Panc1 (cell line): ENCODE measurements around the gene AARS2. TPM values are rescaled to one million over a fixed set of nuclear protein-coding genes. Genes with fewer than 3 reads are reported as not detected.

Source experiments
- ATAC-seq: fragments of 200-7000 bp; cut with Tn5 transposase; 2 replicates; pipeline ENCODE4 v1.9.1; 2020; ENCODE audit warnings: mild to moderate bottlenecking, moderate library complexity
- BruUV-seq: library from RNA; stranded (reverse); fragments of 400-500 nt; replicated peaks from 2 replicates; lab custom pipeline; 2021; lab: Mats Ljungman, UMichigan
- CTCF ChIA-PET: fragments of 300-600 bp; sonication (Branson Sonifier 250); formaldehyde crosslinking; loops from one replicate; lab custom pipeline; 2022; ENCODE audit warnings: antibody characterized with exemption; lab: Charles Lee
- POLR2A ChIA-PET: fragments of 300-600 bp; sonication (Branson Sonifier 250); formaldehyde crosslinking; loops from one replicate; lab custom pipeline; 2022; ENCODE audit warnings: antibody characterized with exemption; lab: Charles Lee
- DNase-seq: peaks from one replicate; pipeline ENCODE4 v3.0.0-alpha.2; 2010; ENCODE audit warnings: low read depth, low spot score
- H3K27ac ChIP-seq: 2 replicates; pipeline ENCODE4 v1.5.1; 2011; ENCODE audit warnings: mild to moderate bottlenecking, low read length, inconsistent platforms
- H3K27me3 ChIP-seq: fragments of 200-500 bp; sonication (Bioruptor generic); 2 replicates; pipeline ENCODE4 v1.6.0; 2014; ENCODE audit warnings: low read length, inconsistent platforms; ENCODE audit not compliant: control insufficient read depth, insufficient read depth
- H3K36me3 ChIP-seq: fragments of 200-500 bp; sonication (Bioruptor generic); 2 replicates; pipeline ENCODE4 v1.5.1; 2014; ENCODE audit warnings: inconsistent platforms, mild to moderate bottlenecking, low read length, moderate library complexity; ENCODE audit not compliant: control insufficient read depth, insufficient read depth
- H3K4me1 ChIP-seq: 2 replicates; pipeline ENCODE4 v1.5.1; 2011; ENCODE audit warnings: inconsistent platforms, mild to moderate bottlenecking, low read length, moderate library complexity; ENCODE audit not compliant: control insufficient read depth, insufficient read depth
- H3K4me3 ChIP-seq, 2 experiments: 2 replicates each; pipeline ENCODE4 v1.5.1; 2011 to 2012; ENCODE audit warnings: low read depth in 2 of 2, low read length in 2 of 2, mild to moderate bottlenecking in 2 of 2, inconsistent platforms in 1 of 2, moderate library complexity in 1 of 2
- H3K9me3 ChIP-seq: fragments of 200-500 bp; sonication (Bioruptor generic); 2 replicates; pipeline ENCODE4 v1.5.1; 2014; ENCODE audit warnings: low read depth, mild to moderate bottlenecking, inconsistent platforms, low read length, moderate library complexity; ENCODE audit not compliant: control insufficient read depth, insufficient read depth
- POLR2AphosphoS5 ChIP-seq: IDR thresholded peaks from 2 replicates; pipeline ENCODE4 v1.6.1; 2012; ENCODE audit warnings: mild to moderate bottlenecking, low read depth, low read length, moderate library complexity
- SIN3A ChIP-seq: IDR thresholded peaks from 2 replicates; pipeline ENCODE4 v1.6.1; 2012; ENCODE audit warnings: low read depth, mild to moderate bottlenecking, low read length, moderate library complexity, borderline replicate concordance; ENCODE audit not compliant: insufficient read depth
- TCF7L2 ChIP-seq: IDR thresholded peaks from 2 replicates; pipeline ENCODE4 v1.6.1; 2011; ENCODE audit warnings: mild to moderate bottlenecking, low read depth, low read length, inconsistent platforms
- in situ Hi-C: cut with HindIII; loops from 2 replicates; pipeline ENCODE4 v1.10.0; 2016; ENCODE audit warnings: low sequenced_read_pairs, low pct_unique_long_range_greater_than_20kb
- intact Hi-C: fragments of 100-400 bp; cut with micrococcal nuclease; formaldehyde crosslinking; loops from one replicate; pipeline ENCODE4 v1.10.0; 2022; ENCODE audit not compliant: unreplicated experiment
- total RNA-seq: library from RNA; stranded (reverse); gene quantifications from one replicate; pipeline ENCODE4 v1.2.1, GENCODE V29; 2021; ENCODE audit not compliant: unreplicated experiment
- TF ChIP-seq, protein P1 (sequence below): fragments of 450-650 bp; IDR thresholded peaks from 2 replicates; pipeline ENCODE4 v1.5.1; 2017; ENCODE audit warnings: mild to moderate bottlenecking
- TF ChIP-seq, protein P2 (sequence below), 2 experiments: IDR thresholded peaks; 2 replicates each; pipeline ENCODE4 v1.6.1; 2011 to 2012; ENCODE audit warnings: low read depth in 2 of 2, control low read depth in 1 of 2, low read length in 1 of 2, mild to moderate bottlenecking in 1 of 2, moderate library complexity in 1 of 2; ENCODE audit not compliant: insufficient read depth in 1 of 2

The AARS2 gene
- total RNA-seq, 1 experiment from 2014 or later = 13.1 TPM

DNA sequence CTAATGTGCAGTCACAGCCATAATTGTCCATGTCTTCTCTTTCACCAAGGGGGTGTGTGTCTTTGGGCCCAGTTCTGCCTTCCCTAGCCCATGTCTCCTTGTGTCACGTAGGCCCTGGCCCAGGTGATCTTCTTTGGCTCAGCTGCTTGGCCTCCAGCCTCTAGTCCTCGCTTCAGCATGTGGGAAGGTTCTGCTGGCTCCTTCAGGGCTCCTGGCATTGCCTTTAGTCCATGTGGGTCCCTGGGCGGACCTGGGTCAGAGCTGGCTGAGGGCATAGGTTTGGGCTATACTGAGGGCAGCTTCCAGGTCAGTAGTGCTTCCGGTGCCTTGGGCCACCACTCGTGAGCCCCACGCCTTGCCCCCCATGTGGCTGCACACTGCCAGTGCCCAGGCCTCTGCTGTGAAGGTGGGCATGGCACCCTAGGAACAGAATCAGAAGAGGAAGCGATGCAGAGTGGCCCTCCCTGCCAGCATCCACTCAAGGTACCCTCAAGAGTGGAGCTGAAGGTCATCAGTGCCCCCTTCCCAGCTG is 12.8 kb downstream of the AARS2 start:
- ATAC-seq (no peak), DNase-seq (no peak)
- H3K4me3 ChIP-seq = no peak overlapping the region
- CTCF ChIA-PET = no interaction called here
- TF ChIP-seq, protein P1, sequence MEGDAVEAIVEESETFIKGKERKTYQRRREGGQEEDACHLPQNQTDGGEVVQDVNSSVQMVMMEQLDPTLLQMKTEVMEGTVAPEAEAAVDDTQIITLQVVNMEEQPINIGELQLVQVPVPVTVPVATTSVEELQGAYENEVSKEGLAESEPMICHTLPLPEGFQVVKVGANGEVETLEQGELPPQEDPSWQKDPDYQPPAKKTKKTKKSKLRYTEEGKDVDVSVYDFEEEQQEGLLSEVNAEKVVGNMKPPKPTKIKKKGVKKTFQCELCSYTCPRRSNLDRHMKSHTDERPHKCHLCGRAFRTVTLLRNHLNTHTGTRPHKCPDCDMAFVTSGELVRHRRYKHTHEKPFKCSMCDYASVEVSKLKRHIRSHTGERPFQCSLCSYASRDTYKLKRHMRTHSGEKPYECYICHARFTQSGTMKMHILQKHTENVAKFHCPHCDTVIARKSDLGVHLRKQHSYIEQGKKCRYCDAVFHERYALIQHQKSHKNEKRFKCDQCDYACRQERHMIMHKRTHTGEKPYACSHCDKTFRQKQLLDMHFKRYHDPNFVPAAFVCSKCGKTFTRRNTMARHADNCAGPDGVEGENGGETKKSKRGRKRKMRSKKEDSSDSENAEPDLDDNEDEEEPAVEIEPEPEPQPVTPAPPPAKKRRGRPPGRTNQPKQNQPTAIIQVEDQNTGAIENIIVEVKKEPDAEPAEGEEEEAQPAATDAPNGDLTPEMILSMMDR = no peak
- no peak for TF ChIP-seq SIN3A
- TF ChIP-seq, protein P2, sequence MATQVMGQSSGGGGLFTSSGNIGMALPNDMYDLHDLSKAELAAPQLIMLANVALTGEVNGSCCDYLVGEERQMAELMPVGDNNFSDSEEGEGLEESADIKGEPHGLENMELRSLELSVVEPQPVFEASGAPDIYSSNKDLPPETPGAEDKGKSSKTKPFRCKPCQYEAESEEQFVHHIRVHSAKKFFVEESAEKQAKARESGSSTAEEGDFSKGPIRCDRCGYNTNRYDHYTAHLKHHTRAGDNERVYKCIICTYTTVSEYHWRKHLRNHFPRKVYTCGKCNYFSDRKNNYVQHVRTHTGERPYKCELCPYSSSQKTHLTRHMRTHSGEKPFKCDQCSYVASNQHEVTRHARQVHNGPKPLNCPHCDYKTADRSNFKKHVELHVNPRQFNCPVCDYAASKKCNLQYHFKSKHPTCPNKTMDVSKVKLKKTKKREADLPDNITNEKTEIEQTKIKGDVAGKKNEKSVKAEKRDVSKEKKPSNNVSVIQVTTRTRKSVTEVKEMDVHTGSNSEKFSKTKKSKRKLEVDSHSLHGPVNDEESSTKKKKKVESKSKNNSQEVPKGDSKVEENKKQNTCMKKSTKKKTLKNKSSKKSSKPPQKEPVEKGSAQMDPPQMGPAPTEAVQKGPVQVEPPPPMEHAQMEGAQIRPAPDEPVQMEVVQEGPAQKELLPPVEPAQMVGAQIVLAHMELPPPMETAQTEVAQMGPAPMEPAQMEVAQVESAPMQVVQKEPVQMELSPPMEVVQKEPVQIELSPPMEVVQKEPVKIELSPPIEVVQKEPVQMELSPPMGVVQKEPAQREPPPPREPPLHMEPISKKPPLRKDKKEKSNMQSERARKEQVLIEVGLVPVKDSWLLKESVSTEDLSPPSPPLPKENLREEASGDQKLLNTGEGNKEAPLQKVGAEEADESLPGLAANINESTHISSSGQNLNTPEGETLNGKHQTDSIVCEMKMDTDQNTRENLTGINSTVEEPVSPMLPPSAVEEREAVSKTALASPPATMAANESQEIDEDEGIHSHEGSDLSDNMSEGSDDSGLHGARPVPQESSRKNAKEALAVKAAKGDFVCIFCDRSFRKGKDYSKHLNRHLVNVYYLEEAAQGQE (IDR thresholded peaks at IDR 0.05; ENCODE audit: insufficient read depth in 1 of 2, low read depth in 2 of 2, low read length in 1 of 2) = no peak
- TF ChIP-seq POLR2AphosphoS5 = no peak
- no peak for TF ChIP-seq TCF7L2
- no TSS peak for BruUV-seq
- peaks cover 15% of the 10 kb centered on the region for H3K27me3 ChIP-seq
- POLR2A ChIA-PET = no interaction called here
- intact Hi-C loops (no loop called here), in situ Hi-C loops (no loop called here)
- no peaks in the 10 kb centered on the region for H3K9me3 ChIP-seq
- peaks cover 8% of the 10 kb centered on the region; the same call in 1 of the 2 replicates for H3K4me1 ChIP-seq
- no peak overlapping the region for H3K27ac ChIP-seq
- no peaks in the 10 kb centered on the region for H3K36me3 ChIP-seq

DNA sequence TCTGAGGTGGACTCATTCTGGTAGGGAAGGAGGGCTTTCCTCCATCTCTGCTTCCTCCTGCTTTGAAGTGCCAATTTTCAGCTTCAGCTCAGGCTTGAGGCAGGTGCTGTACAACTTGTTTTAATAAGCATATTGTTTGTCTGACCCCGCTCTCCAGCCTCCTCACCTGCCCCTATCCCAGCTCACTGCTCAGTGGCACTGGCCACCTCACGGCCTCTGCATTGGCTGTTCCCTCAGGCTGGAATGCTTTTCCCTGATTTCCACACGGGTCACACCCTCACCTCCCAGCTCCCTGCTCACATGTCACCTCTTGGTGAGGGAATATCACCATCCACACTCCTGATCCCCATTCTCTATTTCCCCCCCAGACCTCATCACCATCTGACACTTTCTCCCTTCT is 14.3 kb downstream of the AARS2 start:
- no TSS peak for BruUV-seq
- Histone ChIP-seq H3K27ac (no peak overlapping the region), H3K27me3 (peaks cover 15% of the 10 kb centered on the region), H3K4me3 (no peak overlapping the region), H3K9me3 (no peaks in the 10 kb centered on the region), H3K36me3 (no peaks in the 10 kb centered on the region), H3K4me1 (peaks cover 8% of the 10 kb centered on the region; the same call in 1 of the 2 replicates)
- intact Hi-C loops (no loop called here), in situ Hi-C loops (no loop called here)
- ATAC-seq (no peak), DNase-seq (no peak)
- POLR2A ChIA-PET = no interaction called here
- TF ChIP-seq, protein P2 (IDR thresholded peaks at IDR 0.05; ENCODE audit: insufficient read depth in 1 of 2, low read depth in 2 of 2, low read length in 1 of 2) = no peak
- TF ChIP-seq POLR2AphosphoS5 = peak; percentile 55; the same call in 1 of the 2 replicates
- CTCF ChIA-PET = interaction anchor here (0.5 to 1.1 kb wide), 2 partner anchors 31 to 1791 kb away, joined by 4 read pairs; no protein-coding TSS in a partner anchor
